Neuron (in vitro differentiated cells): Measurements from ENCODE around the gene OPN1SW.

Source experiments
- H2AFZ ChIP-seq: one replicate; pipeline ENCODE4 v1.6.1; 2013; ENCODE audit warnings: low read depth, mild to moderate bottlenecking, inconsistent platforms, low read length, moderate library complexity
- H3K27me3 ChIP-seq: one replicate; pipeline ENCODE4 v1.6.1; 2013; ENCODE audit warnings: low read length; ENCODE audit not compliant: insufficient read depth
- H3K36me3 ChIP-seq: one replicate; pipeline ENCODE4 v1.6.1; 2013; ENCODE audit warnings: low read length; ENCODE audit not compliant: insufficient read depth
- H3K4me1 ChIP-seq: one replicate; pipeline ENCODE4 v1.6.1; 2013; ENCODE audit warnings: low read length; ENCODE audit not compliant: insufficient read depth
- H3K4me3 ChIP-seq: 2 replicates; pipeline ENCODE4 v1.5.1; 2013; ENCODE audit warnings: mild to moderate bottlenecking, low read length, moderate library complexity
- H3K9me3 ChIP-seq: one replicate; pipeline ENCODE4 v1.6.1; 2013; ENCODE audit warnings: low read length

The OPN1SW gene

GRCh38 chr7:128790315-128791041 is 14.9 kb upstream of the OPN1SW start:
- peaks cover 1% of the 10 kb centered on the region for H3K9me3 ChIP-seq
- H2AFZ ChIP-seq: peak overlapping the region; percentile 79
- H3K4me1 ChIP-seq: peaks cover 14% of the 10 kb centered on the region
- H3K4me3 ChIP-seq: peak overlapping the region; percentile 77
- H3K27me3 ChIP-seq: no peaks in the 10 kb centered on the region
- H3K36me3 ChIP-seq: peaks cover 2% of the 10 kb centered on the region

- Histone ChIP-seq H3K4me3 (no peak overlapping the region), H3K36me3 (no peaks in the 10 kb centered on the region), H3K9me3 (no peaks in the 10 kb centered on the region), H2AFZ (no peak overlapping the region), H3K27me3 (no peaks in the 10 kb centered on the region), H3K4me1 (peaks cover 14% of the 10 kb centered on the region)
Measured at GRCh38 chr7:128788446-128789412, 13.1 kb upstream of the OPN1SW start.

- peaks cover 5% of the 10 kb centered on the region for H3K4me1 ChIP-seq
- no peaks in the 10 kb centered on the region for H3K9me3 ChIP-seq
- no peak overlapping the region for H2AFZ ChIP-seq
- no peaks in the 10 kb centered on the region for H3K36me3 ChIP-seq
- no peak overlapping the region for H3K4me3 ChIP-seq
- no peaks in the 10 kb centered on the region for H3K27me3 ChIP-seq
Measured at GRCh38 chr7:128785738-128786137, 10.1 kb upstream of the OPN1SW start.

GRCh38 chr7:128783143-128783861 is 7.7 kb upstream of the OPN1SW start:
- Histone ChIP-seq H2AFZ (no peak overlapping the region), H3K27me3 (no peaks in the 10 kb centered on the region), H3K9me3 (no peaks in the 10 kb centered on the region), H3K36me3 (no peaks in the 10 kb centered on the region), H3K4me3 (no peak overlapping the region), H3K4me1 (no peaks in the 10 kb centered on the region)

- no peak overlapping the region for H3K4me3 ChIP-seq
- H3K36me3 ChIP-seq: no peaks in the 10 kb centered on the region
- H3K9me3 ChIP-seq: no peaks in the 10 kb centered on the region
- no peak overlapping the region for H2AFZ ChIP-seq
- H3K4me1 ChIP-seq: no peaks in the 10 kb centered on the region
- H3K27me3 ChIP-seq: no peaks in the 10 kb centered on the region
Measured at GRCh38 chr7:128781851-128782250, 6.3 kb upstream of the OPN1SW start.

GRCh38 chr7:128781126-128781525 is 5.5 kb upstream of the OPN1SW start:
- Histone ChIP-seq H3K36me3 (no peaks in the 10 kb centered on the region), H3K27me3 (no peaks in the 10 kb centered on the region), H3K4me3 (no peak overlapping the region), H3K9me3 (no peaks in the 10 kb centered on the region), H3K4me1 (no peaks in the 10 kb centered on the region), H2AFZ (no peak overlapping the region)

GRCh38 chr7:128778946-128779345 is 3.4 kb upstream of the OPN1SW start:
- Histone ChIP-seq H3K9me3 (no peaks in the 10 kb centered on the region), H2AFZ (no peak overlapping the region), H3K4me3 (no peak overlapping the region), H3K27me3 (no peaks in the 10 kb centered on the region), H3K4me1 (no peaks in the 10 kb centered on the region), H3K36me3 (no peaks in the 10 kb centered on the region)

GRCh38 chr7:128777156-128778123 is 1.8 kb upstream of the OPN1SW start:
- no peaks in the 10 kb centered on the region for H3K9me3 ChIP-seq
- H2AFZ ChIP-seq: no peak overlapping the region
- H3K4me1 ChIP-seq: no peaks in the 10 kb centered on the region
- no peaks in the 10 kb centered on the region for H3K27me3 ChIP-seq
- peaks cover 11% of the 10 kb centered on the region for H3K36me3 ChIP-seq
- H3K4me3 ChIP-seq: no peak overlapping the region

GRCh38 chr7:128774921-128775320 is 673 bp downstream of the OPN1SW start:
- Histone ChIP-seq H2AFZ (no peak overlapping the region), H3K27me3 (no peaks in the 10 kb centered on the region), H3K9me3 (no peaks in the 10 kb centered on the region), H3K4me1 (no peaks in the 10 kb centered on the region), H3K36me3 (peaks cover 36% of the 10 kb centered on the region), H3K4me3 (no peak overlapping the region)

- Histone ChIP-seq H3K36me3 (peaks cover 44% of the 10 kb centered on the region), H3K9me3 (no peaks in the 10 kb centered on the region), H3K27me3 (no peaks in the 10 kb centered on the region), H2AFZ (no peak overlapping the region), H3K4me1 (no peaks in the 10 kb centered on the region), H3K4me3 (no peak overlapping the region)
Measured at GRCh38 chr7:128774029-128774689, 1.4 kb downstream of the OPN1SW start.

- no peak overlapping the region for H2AFZ ChIP-seq
- no peaks in the 10 kb centered on the region for H3K4me1 ChIP-seq
- H3K4me3 ChIP-seq: no peak overlapping the region
- H3K27me3 ChIP-seq: no peaks in the 10 kb centered on the region
- H3K36me3 ChIP-seq: peaks cover 49% of the 10 kb centered on the region
- H3K9me3 ChIP-seq: no peaks in the 10 kb centered on the region
Measured at GRCh38 chr7:128773604-128774003, 2.0 kb downstream of the OPN1SW start.

GRCh38 chr7:128770233-128770632 is 5.4 kb downstream of the OPN1SW start:
- H3K27me3 ChIP-seq: no peaks in the 10 kb centered on the region
- no peaks in the 10 kb centered on the region for H3K9me3 ChIP-seq
- no peaks in the 10 kb centered on the region for H3K4me1 ChIP-seq
- H3K4me3 ChIP-seq: no peak overlapping the region
- H3K36me3 ChIP-seq: peaks cover 76% of the 10 kb centered on the region
- H2AFZ ChIP-seq: no peak overlapping the region
